ENCODE measurements around the gene ROR2. TPM values are rescaled to one million over a fixed set of nuclear protein-coding genes. Genes with fewer than 3 reads are reported as not detected.

Gene ROR2
- total and polyA plus RNA-seq, 2 donors (not counting 3 experiments of a cell fraction or from before 2014, with no cell fraction given) = not detected

DNA sequence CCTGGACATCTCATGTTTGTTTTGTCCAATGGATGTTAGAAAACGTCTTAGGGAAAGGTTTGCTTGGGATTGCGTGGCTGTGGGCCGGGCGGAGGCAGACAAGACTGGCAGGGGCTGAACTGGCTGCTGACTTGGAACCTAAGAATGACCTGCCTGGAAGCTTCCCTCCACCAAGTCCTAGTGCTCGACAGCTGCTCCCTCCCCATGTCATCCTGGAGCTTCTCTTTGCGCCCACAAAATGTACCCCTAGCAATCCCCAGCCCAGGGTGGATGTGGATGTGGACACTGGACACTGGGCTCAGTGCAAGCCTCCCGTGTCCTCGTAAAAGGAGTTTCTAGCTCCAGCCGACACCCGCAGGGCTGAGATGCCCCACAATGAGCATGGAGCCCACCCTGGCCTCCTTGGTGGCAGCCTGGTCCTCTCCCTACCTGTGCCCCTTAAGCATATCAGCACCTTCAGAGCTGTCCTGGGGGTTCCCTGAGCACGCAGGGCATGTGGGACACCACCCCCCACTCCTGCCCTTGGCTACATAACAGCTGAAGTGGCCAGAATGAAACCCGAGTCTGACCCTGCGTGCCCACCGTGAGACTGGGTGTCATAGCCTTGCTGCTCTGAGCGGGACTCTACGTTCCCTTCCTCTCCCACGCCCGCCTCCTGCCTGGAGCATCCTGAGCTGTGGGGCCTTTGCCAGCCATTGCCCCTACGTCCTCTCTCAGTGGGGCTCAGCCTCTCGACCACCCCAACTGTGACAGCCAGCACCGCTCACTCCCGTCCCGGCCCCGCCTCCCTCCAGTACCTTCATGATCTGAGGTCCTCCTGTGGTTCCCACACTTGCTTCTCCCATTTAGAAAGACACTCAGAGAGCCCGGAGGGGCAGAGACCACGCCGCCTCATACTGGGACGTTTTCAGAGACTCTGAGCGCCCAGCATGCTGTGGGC lies 180.8 kb downstream of the ROR2 start:
- H3K9me3 ChIP-seq (replicated peaks; ENCODE audit: control insufficient read depth, insufficient read depth, low read length) = no peaks in the 10 kb centered on the region
- no peaks in the 10 kb centered on the region for H3K4me1 ChIP-seq (ENCODE audit: control insufficient read depth, extremely low read depth, insufficient read depth, low read length)
- DNase-seq (ENCODE audit: low read depth, low spot score) (no peak), FAIRE-seq (no peak)
- no peaks in the 10 kb centered on the region for H3K9me1 ChIP-seq (replicated peaks; ENCODE audit: control insufficient read depth, extremely low read depth, insufficient read depth, low read length)
- no TSS peak for BruUV-seq (replicated peaks)
- intact Hi-C loops (cut with micrococcal nuclease) = no loop called here
- POLR2A ChIA-PET = no interaction called here
- no peaks in the 10 kb centered on the region for H3K36me3 ChIP-seq (ENCODE audit: control insufficient read depth in 2 of 2, extremely low read depth in 1 of 2, insufficient read depth in 2 of 2, low read length in 2 of 2)
- CTCF ChIA-PET = no interaction called here
- no peak overlapping the region for H3K4me3 ChIP-seq (replicated peaks in 1 of 3; ENCODE audit: insufficient read depth in 1 of 3, low read depth in 1 of 3, low read length in 3 of 3)
- no peak overlapping the region for H3K9ac ChIP-seq (replicated peaks; ENCODE audit: extremely low read depth, insufficient read depth, low read length)
- no peak for TF ChIP-seq FOS (IDR thresholded peaks at IDR 0.05; ENCODE audit: borderline replicate concordance, insufficient read depth, low read length)
- TF ChIP-seq, protein P1, sequence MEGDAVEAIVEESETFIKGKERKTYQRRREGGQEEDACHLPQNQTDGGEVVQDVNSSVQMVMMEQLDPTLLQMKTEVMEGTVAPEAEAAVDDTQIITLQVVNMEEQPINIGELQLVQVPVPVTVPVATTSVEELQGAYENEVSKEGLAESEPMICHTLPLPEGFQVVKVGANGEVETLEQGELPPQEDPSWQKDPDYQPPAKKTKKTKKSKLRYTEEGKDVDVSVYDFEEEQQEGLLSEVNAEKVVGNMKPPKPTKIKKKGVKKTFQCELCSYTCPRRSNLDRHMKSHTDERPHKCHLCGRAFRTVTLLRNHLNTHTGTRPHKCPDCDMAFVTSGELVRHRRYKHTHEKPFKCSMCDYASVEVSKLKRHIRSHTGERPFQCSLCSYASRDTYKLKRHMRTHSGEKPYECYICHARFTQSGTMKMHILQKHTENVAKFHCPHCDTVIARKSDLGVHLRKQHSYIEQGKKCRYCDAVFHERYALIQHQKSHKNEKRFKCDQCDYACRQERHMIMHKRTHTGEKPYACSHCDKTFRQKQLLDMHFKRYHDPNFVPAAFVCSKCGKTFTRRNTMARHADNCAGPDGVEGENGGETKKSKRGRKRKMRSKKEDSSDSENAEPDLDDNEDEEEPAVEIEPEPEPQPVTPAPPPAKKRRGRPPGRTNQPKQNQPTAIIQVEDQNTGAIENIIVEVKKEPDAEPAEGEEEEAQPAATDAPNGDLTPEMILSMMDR (IDR thresholded peaks at IDR 0.05; ENCODE audit: extremely low read depth in 1 of 2, insufficient read depth in 1 of 2, low read depth in 1 of 2, low read length in 2 of 2) = no peak
- no peak overlapping the region for H3K4me2 ChIP-seq (ENCODE audit: insufficient read depth, low read length)
- H2AFZ ChIP-seq (ENCODE audit: low read depth, low read length) = no peak overlapping the region
- no peaks in the 10 kb centered on the region for H3K79me2 ChIP-seq (ENCODE audit: control insufficient read depth, insufficient read depth, low read length)
- no peak overlapping the region for H3K27ac ChIP-seq (ENCODE audit: insufficient read depth, low read depth, low read length)
- H3K27me3 ChIP-seq (ENCODE audit: control insufficient read depth in 2 of 2, insufficient read depth in 2 of 2, low read length in 2 of 2) = no peaks in the 10 kb centered on the region
- H4K20me1 ChIP-seq (replicated peaks; ENCODE audit: control insufficient read depth, extremely low read depth, insufficient read depth, low read length) = no peaks in the 10 kb centered on the region
- dilution Hi-C loops (cut with MboI; ENCODE audit: extremely low pct_ligation_motif_present, low sequenced_read_pairs) = no loop called here

DNA sequence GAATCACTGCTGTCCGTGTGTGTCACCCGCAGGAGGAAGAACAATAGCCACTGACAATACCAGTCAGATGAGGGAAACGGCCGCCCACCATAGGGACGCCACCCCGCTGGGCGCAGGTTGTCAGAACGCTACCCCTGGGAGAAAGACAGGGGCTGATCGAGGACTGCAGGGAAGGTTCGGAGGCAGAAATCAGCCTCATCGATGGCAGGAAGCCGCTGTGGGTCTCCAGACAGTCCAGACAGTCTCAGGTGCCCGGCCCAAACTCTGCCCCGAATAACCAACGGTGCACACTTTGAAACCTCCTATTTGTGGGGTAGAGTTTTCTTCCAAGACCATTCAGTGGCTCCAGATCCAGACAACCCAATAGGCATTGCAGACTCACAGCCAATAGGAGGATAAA lies 181.5 kb downstream of the ROR2 start:
- POLR2A ChIA-PET = no interaction called here
- Histone ChIP-seq H3K9me1 (replicated peaks; ENCODE audit: control insufficient read depth, extremely low read depth, insufficient read depth, low read length) (no peaks in the 10 kb centered on the region), H3K4me1 (ENCODE audit: control insufficient read depth, extremely low read depth, insufficient read depth, low read length) (no peaks in the 10 kb centered on the region), H3K27me3 (ENCODE audit: control insufficient read depth in 2 of 2, insufficient read depth in 2 of 2, low read length in 2 of 2) (no peaks in the 10 kb centered on the region), H3K9me3 (replicated peaks; ENCODE audit: control insufficient read depth, insufficient read depth, low read length) (no peaks in the 10 kb centered on the region), H3K79me2 (ENCODE audit: control insufficient read depth, insufficient read depth, low read length) (no peaks in the 10 kb centered on the region), H3K36me3 (ENCODE audit: control insufficient read depth in 2 of 2, extremely low read depth in 1 of 2, insufficient read depth in 2 of 2, low read length in 2 of 2) (no peaks in the 10 kb centered on the region), H3K9ac (replicated peaks; ENCODE audit: extremely low read depth, insufficient read depth, low read length) (no peak overlapping the region), H2AFZ (ENCODE audit: low read depth, low read length) (no peak overlapping the region), H3K4me2 (ENCODE audit: insufficient read depth, low read length) (no peak overlapping the region), H3K4me3 (replicated peaks in 1 of 3; ENCODE audit: insufficient read depth in 1 of 3, low read depth in 1 of 3, low read length in 3 of 3) (no peak overlapping the region), H4K20me1 (replicated peaks; ENCODE audit: control insufficient read depth, extremely low read depth, insufficient read depth, low read length) (no peaks in the 10 kb centered on the region), H3K27ac (ENCODE audit: insufficient read depth, low read depth, low read length) (no peak overlapping the region)
- no peak for FAIRE-seq
- no peak for DNase-seq (ENCODE audit: low read depth, low spot score)
- dilution Hi-C loops (cut with MboI; ENCODE audit: extremely low pct_ligation_motif_present, low sequenced_read_pairs) = no loop called here
- CTCF ChIA-PET = no interaction called here
- no TSS peak for BruUV-seq (replicated peaks)
- TF ChIP-seq EZH2 (IDR thresholded peaks at IDR 0.05; ENCODE audit: borderline replicate concordance, low read depth, low read length, severe bottlenecking) (no peak), FOS (IDR thresholded peaks at IDR 0.05; ENCODE audit: borderline replicate concordance, insufficient read depth, low read length) (no peak), POLR2A (IDR thresholded peaks at IDR 0.05; ENCODE audit: low read depth, low read length) (no peak), GATA2 (IDR thresholded peaks at IDR 0.05; ENCODE audit: insufficient read depth, insufficient read length, low read depth, low read length) (no peak), POLR2AphosphoS5 (IDR thresholded peaks at IDR 0.05; ENCODE audit: insufficient read depth, low read depth, low read length) (no peak), JUN (IDR thresholded peaks at IDR 0.05; ENCODE audit: borderline replicate concordance, insufficient read depth, insufficient read length, low read depth) (no peak), MYC (IDR thresholded peaks at IDR 0.05; ENCODE audit: low read depth, low read length) (no peak)
- TF ChIP-seq, protein P1 (IDR thresholded peaks at IDR 0.05; ENCODE audit: extremely low read depth in 1 of 2, insufficient read depth in 1 of 2, low read depth in 1 of 2, low read length in 2 of 2) = no peak
- TF ChIP-seq, protein P2, sequence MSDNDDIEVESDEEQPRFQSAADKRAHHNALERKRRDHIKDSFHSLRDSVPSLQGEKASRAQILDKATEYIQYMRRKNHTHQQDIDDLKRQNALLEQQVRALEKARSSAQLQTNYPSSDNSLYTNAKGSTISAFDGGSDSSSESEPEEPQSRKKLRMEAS (IDR thresholded peaks at IDR 0.05; ENCODE audit: insufficient read depth, insufficient read length) = no peak
- intact Hi-C loops (cut with micrococcal nuclease) = no loop called here

Measured in endothelial cell of umbilical vein (primary cell).